ENCODE measurements around the gene KDM5A.
"Not testable (repeated sequence)": the region's sequence is repeated elsewhere in the genome, so short reads cannot be mapped to it uniquely, and the experiment has no call there.

Gene KDM5A

GRCh38 chr12:332581-333205, 56.4 kb downstream of the KDM5A start:
- DNase-seq (ENCODE audit: low read depth in 2 of 2), result no peak

GRCh38 chr12:331287-331686, 57.8 kb downstream of the KDM5A start:
- DNase-seq (ENCODE audit: low read depth in 2 of 2), result no peak

- DNase-seq (ENCODE audit: low read depth in 2 of 2), result no peak
These were observed 63.2 kb downstream of the KDM5A start for GRCh38 chr12:325906-326305.

GRCh38 chr12:323507-323906, 65.6 kb downstream of the KDM5A start:
- DNase-seq (ENCODE audit: low read depth in 2 of 2), result no peak

DNA sequence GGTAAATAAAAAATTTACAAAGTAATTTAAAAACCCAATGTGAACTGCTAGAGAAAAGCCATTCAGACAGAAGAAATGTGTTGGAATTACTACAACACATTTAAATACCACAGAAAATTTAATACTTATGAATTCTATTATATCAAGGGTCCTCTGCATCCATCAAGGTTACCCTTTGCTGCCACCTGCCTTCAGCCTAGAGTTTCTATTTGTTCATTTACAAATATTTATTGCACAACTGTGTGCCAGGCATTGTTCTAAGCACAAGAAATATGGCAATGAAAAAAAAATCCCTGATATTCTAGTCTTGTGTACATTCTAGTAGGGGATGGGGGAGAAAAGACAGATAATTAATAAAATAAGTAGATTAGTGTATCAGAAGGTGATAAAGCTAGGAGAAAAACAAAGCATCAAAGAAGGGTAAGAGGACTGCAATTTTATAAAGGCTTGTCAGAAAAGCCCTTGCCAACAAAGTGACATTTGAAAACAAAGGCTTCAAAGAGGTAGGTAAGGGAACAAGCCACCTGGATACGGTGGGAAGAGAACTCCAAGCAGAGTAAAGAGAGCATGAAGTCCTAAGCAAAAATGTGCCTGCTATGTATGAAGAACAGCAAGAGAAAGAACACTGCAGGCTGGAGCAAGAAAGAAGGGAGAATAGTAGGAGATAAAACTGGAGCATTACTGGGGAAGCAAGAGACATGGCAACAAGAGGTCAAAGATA, 67.4 kb downstream of the KDM5A start:
- no peak for DNase-seq (ENCODE audit: low read depth in 2 of 2)

DNA sequence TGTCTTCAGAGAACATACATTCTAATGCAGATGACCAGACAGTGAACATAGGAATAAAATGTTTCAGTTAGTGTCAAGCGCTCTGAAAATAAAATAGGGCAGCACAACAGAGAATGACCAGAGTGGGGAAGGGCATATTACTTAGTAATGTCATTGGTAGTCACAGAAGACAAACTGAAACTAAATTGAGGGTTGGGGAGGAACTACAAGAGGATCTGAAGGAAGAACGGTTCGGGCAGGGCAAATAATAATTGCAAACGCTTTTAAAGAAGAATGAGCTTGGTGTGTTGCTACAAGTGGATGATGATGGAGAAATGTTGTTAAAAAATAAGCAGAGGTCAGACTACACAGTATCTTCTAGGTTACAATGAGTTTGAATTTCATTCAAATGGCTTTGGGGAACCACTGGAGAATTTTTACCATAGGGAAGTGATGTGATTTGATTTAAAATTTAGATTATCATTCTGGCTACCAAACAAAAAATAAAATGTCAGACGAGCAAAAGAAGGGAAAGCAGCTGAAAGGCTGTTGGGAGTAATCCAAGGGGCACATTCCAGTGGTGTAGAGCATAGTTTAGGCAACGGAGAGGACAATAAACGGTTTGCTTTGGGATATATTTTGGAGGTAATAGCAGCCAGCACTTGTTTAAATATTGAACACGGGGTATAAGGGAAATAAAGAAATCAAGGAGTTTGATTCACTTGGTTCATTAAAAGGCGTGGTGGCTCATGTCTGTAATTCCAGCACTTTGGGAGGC, 70.2 kb downstream of the KDM5A start:
- DNase-seq (ENCODE audit: low read depth in 2 of 2), result no peak

DNA sequence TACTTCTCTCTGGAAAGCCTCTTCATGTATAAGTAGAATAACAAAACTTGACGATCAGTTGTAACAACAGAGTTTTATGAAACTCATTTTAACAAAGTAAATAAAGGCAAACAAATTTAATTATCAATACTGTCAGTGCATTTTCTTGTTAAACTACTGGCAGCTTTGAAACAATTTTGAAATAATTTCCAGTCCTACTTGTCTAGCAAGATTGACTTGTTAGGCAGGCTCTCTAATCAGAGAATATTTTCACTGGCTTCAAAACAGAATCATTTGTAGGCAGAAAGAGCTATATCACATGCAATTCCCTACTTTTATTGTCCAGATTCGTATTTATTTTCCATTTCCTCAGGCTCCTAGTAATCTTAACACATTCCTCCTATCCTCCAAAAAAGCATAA, 80.6 kb downstream of the KDM5A start:
- DNase-seq (ENCODE audit: low read depth in 2 of 2), result no peak

DNA sequence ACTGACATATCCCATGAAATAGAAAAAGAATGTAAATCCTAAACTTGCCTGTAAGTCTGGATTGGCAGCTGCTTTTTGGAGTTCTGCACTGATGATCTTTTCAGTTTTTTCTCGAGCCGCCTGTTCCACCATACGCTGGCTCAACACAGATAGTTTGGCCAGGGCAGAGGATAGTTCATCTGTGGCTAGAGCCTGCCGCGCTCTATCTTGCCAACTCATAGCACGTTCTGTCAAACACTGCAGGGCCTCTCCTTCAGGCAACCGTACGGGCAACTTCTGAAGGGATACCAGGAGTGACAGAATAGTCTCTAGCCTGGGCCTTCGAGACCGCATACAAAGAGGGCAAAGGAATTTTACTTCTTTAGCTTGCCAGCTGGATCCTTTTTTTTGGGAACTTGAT, 81.7 kb downstream of the KDM5A start:
- no peak for DNase-seq (ENCODE audit: low read depth in 2 of 2)

DNA sequence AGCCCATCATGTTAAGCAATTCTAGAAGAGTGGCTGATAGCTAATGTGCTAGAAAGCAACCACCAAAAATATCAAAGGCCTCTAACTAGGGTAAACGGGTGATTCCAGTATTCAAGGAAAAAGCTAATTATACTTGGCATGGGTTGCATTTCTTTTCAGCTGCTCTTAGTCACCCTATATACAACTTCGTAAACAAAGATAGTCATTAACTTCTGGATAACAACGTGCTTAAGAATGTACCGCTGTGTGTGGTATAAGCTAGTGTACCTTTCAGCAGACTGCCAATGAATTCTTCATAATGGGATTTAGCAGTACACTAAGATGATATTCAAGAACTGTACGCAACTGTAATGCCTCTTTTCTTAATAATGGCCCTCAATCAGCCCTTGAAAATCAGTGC, 84.3 kb downstream of the KDM5A start:
- DNase-seq (ENCODE audit: low read depth in 2 of 2), result no peak

- not testable (repeated sequence) for DNase-seq (ENCODE audit: low read depth in 2 of 2)
These were observed 86.4 kb downstream of the KDM5A start for GRCh38 chr12:302766-303165.

DNA sequence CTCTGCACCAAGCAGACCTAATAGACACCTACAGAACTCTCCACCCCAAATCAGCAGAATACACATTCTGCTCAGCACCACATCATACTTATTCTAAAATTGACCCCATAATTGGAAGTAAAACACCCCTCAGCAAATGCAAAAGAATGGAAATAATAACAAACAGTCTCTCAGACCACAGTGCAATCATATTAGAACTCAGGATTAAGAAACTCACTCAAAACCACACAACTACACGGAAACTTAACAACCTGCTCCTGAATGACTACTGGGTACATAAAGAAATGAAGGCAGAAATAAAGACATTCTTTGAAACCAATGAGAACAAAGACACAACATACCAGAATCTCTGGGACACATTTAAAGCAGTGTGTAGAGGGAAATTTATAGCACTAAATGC, 89.0 kb downstream of the KDM5A start:
- DNase-seq (ENCODE audit: low read depth in 2 of 2), result not testable (repeated sequence)

GRCh38 chr12:299511-299910, 89.6 kb downstream of the KDM5A start:
- DNase-seq (ENCODE audit: low read depth in 2 of 2), result not testable (repeated sequence)

DNA sequence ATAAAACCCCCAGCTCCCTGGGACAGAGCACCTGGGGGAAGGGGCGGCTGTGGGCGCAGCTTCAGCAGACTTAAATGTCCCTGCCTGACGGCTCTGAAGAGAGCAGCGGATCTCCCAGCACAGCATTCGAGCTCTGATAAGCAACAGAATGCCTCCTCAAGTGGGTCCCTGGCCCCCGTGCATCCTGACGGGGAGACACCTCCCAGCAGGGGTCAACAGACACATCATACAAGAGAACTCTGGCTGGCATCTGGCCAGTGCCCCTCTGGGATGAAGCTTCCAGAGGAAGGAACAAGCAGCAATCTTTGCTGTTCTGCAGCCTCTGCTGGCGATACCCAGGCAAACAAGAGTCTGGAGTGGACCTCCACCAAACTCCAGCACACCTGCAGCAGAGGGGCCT, 91.1 kb downstream of the KDM5A start:
- DNase-seq (ENCODE audit: low read depth in 2 of 2), result not testable (repeated sequence)

- DNase-seq (ENCODE audit: low read depth in 2 of 2), result no peak
These were observed 94.0 kb downstream of the KDM5A start for GRCh38 chr12:295132-295531.

DNA sequence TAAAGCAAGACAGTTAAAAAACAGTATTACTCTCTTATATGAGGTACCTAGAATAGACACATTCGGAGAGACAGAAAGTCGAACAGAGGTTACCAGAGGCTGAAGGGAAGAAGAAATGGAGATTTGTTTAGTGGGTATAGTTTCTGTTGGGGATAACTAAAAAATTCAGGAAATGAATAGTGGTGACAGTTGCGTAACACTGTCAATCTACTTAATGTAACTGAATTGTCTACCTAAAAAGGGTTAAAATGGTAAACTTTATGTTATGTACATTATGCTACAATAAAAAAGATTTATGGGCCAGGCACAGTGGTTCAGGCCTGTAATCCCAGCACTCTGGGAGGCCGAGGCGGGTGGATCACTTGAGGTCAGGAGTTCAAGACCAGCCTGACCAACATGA, 95.9 kb downstream of the KDM5A start:
- no peak for DNase-seq (ENCODE audit: low read depth in 2 of 2)

DNA sequence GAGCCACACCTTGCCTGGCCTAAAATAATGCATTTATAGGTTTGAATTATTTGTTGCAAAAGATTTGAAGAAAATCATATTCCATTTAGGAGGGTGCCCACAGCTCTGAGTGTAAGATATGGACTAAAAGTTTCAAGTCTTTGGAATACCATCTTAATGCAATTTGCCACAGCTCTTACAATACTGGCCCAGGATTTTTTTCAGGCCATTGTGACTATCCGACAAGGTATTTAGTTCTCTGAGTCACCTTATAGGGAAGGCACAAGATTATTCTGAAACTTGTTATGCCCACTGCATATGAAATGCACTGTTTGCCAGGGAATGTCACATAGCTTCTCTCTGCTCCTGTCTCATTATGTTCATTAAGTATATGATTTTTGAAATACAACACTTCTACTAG, 96.9 kb downstream of the KDM5A start:
- no peak for DNase-seq (ENCODE audit: low read depth in 2 of 2)

DNA sequence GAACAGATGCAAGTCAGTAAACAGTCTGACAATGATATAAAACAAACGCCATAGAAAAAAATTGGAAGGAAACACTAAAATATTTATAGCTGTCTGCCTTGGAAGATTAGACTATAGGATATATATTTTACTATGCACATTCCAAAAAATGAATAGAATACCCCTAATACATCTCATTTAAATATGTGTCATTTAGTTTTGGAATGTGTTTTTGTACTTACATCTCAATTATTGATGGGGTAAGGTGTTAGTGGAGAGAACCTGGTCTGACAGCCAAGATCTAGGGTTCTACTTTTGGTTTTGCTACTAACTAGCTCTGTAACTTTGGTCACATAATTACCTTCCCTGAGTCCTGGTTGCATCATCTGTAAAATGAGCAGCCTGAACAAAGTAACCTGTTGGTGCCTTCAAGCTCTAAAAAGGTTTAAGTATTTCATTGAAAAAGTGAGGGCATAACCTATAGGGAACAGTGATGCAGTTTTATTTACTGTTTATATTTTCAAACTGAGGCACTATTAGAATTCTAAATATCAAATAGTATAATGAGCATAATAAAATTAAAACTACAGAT, 97.9 kb downstream of the KDM5A start:
- DNase-seq (ENCODE audit: low read depth in 2 of 2), result no peak

- no peak for DNase-seq (ENCODE audit: low read depth in 2 of 2)
These were observed 100.4 kb downstream of the KDM5A start for GRCh38 chr12:288687-289086.

- DNase-seq (ENCODE audit: low read depth in 2 of 2), result no peak
These were observed 102.4 kb downstream of the KDM5A start for GRCh38 chr12:286531-287300.

DNA sequence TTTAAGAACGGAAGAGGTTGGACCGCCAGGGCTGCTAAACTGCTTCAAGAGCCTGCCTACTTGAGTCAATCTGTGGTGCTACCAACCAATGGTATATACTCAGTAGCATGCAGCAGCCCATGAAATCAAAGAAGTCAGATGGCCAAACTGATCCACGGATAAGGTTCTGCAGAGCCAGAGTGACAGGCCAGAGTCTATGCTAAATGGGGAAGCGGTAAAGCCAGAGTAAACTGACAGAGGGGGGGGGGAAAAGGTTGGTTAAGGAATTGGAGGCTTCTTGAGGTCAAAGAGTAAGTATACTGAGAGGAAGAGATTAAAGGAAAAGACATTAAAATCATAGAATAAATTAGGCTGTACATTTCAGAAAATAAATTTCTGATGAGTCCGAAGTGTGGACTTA, 111.1 kb downstream of the KDM5A start:
- DNase-seq (ENCODE audit: low read depth in 2 of 2), result no peak

DNA sequence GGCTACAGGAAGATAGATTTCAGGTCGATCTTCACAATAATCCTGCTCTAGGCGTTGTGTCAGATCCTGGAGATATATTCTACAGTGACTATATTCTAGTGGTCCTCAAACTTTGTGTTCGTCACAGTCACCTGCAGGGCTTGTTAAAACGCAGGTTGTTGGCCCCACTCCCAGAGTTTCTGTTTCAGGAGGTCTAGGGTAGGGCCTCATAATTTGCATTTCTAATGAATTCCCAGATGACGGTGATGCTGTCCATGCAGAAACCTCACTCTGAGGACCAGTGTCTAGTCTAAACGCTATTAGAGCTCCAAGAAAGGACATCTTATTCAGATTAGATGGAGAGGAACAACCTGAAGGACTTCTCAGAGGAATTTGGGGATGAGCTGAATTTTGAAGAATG, 113.3 kb downstream of the KDM5A start:
- DNase-seq (ENCODE audit: low read depth in 2 of 2), result no peak

- no peak for DNase-seq (ENCODE audit: low read depth in 2 of 2)
These were observed 115.7 kb downstream of the KDM5A start for GRCh38 chr12:273382-273781.

Data from stimulated activated CD8-positive, alpha-beta memory T cell treated with anti-CD3 and anti-CD28 coated beads, Interleukin-2, amount 100 ng/mL, for 48 hours (primary cell).